Effector memory CD4-positive, alpha-beta T cell (primary cell): ENCODE results near the gene BST1.
A peak's percentile ranks its signal among the peaks of the same experiment; 100 is the strongest.

Experiments
- DNase-seq, 3 donors: peaks; one replicate each; pipeline ENCODE4 v3.0.0-alpha.2; 2020
- H3K27ac ChIP-seq: 2 replicates; pipeline ENCODE4 v1.7.0; 2013; ENCODE audit warnings: mild to moderate bottlenecking, low read length, moderate library complexity; ENCODE audit not compliant: insufficient read depth, poor library complexity, severe bottlenecking
- H3K27me3 ChIP-seq: replicated peaks from 2 replicates; pipeline ENCODE4 v1.7.0; 2013; ENCODE audit warnings: mild to moderate bottlenecking, low read length; ENCODE audit not compliant: insufficient read depth, control insufficient read depth, poor library complexity, severe bottlenecking
- H3K36me3 ChIP-seq: 2 replicates; pipeline ENCODE4 v1.7.0; 2013; ENCODE audit warnings: mild to moderate bottlenecking, low read length, moderate library complexity; ENCODE audit not compliant: control insufficient read depth, insufficient read depth
- H3K4me1 ChIP-seq: 2 replicates; pipeline ENCODE4 v1.7.0; 2013; ENCODE audit warnings: low read length, mild to moderate bottlenecking; ENCODE audit not compliant: control insufficient read depth, insufficient read depth, poor library complexity, severe bottlenecking
- H3K4me3 ChIP-seq: 2 replicates; pipeline ENCODE4 v1.7.0; 2013; ENCODE audit warnings: low read length, low read depth, mild to moderate bottlenecking; ENCODE audit not compliant: insufficient read depth, poor library complexity, severe bottlenecking
- H3K9me3 ChIP-seq: 2 replicates; pipeline ENCODE4 v1.7.0; 2013; ENCODE audit warnings: mild to moderate bottlenecking, low read length, moderate library complexity; ENCODE audit not compliant: control insufficient read depth

Gene BST1

GRCh38 chr4:15676039-15676438 is 26.8 kb upstream of the BST1 start:
- Histone ChIP-seq H3K36me3 (no peaks in the 10 kb centered on the region), H3K27me3 (no peaks in the 10 kb centered on the region), H3K4me3 (no peak overlapping the region), H3K9me3 (no peaks in the 10 kb centered on the region), H3K27ac (no peak overlapping the region), H3K4me1 (no peaks in the 10 kb centered on the region)
- DNase-seq, result no peak

- no peak overlapping the region for H3K4me3 ChIP-seq
- no peak for DNase-seq
- no peaks in the 10 kb centered on the region for H3K27me3 ChIP-seq
- no peaks in the 10 kb centered on the region for H3K4me1 ChIP-seq
- no peak overlapping the region for H3K27ac ChIP-seq
- H3K36me3 ChIP-seq, result no peaks in the 10 kb centered on the region
- no peaks in the 10 kb centered on the region for H3K9me3 ChIP-seq
These were observed 26.0 kb upstream of the BST1 start for GRCh38 chr4:15676899-15677298.

GRCh38 chr4:15677507-15677988 is 25.3 kb upstream of the BST1 start:
- no peak for DNase-seq
- H3K4me3 ChIP-seq, result no peak overlapping the region
- no peaks in the 10 kb centered on the region for H3K27me3 ChIP-seq
- H3K27ac ChIP-seq, result no peak overlapping the region
- peaks cover under 1% of the 10 kb centered on the region for H3K4me1 ChIP-seq
- no peaks in the 10 kb centered on the region for H3K36me3 ChIP-seq
- H3K9me3 ChIP-seq, result no peaks in the 10 kb centered on the region

- Histone ChIP-seq H3K4me3 (peak overlapping the region; percentile 82), H3K27me3 (no peaks in the 10 kb centered on the region), H3K9me3 (no peaks in the 10 kb centered on the region), H3K4me1 (peaks cover 12% of the 10 kb centered on the region), H3K36me3 (peaks cover 3% of the 10 kb centered on the region), H3K27ac (peak overlapping the region; percentile 83)
- DNase-seq, result no peak
These were observed 21.8 kb upstream of the BST1 start for GRCh38 chr4:15681067-15681371.

- DNase-seq, result peak; percentile 90 to 96 (median 92)
- H3K4me3 ChIP-seq, result peak within 1 kb of the TSS; percentile 82
- H3K9me3 ChIP-seq, result no peaks in the 10 kb centered on the region
- H3K27me3 ChIP-seq, result no peaks in the 10 kb centered on the region
- peaks cover 9% of the 10 kb centered on the region for H3K36me3 ChIP-seq
- H3K4me1 ChIP-seq, result peaks cover 12% of the 10 kb centered on the region
- H3K27ac ChIP-seq, result peak within 1 kb of the TSS; percentile 83
These were observed 21.3 kb upstream of the BST1 start, which contains the start of gene FAM200B for GRCh38 chr4:15681372-15682241. TSS of gene FAM200B (plus strand) at chr4:15681827. CDS start at chr4:15686978, 5,151 bp downstream.

GRCh38 chr4:15682242-15683142 is 20.4 kb upstream of the BST1 start:
- DNase-seq, result no peak
- H3K27me3 ChIP-seq, result no peaks in the 10 kb centered on the region
- peaks cover 12% of the 10 kb centered on the region for H3K36me3 ChIP-seq
- H3K4me1 ChIP-seq, result peaks cover 12% of the 10 kb centered on the region
- H3K9me3 ChIP-seq, result no peaks in the 10 kb centered on the region
- H3K27ac ChIP-seq, result peak overlapping the region; percentile 83
- H3K4me3 ChIP-seq, result peak overlapping the region; percentile 82

GRCh38 chr4:15683143-15683495 is 19.7 kb upstream of the BST1 start:
- H3K4me3 ChIP-seq, result no peak overlapping the region
- H3K36me3 ChIP-seq, result peaks cover 15% of the 10 kb centered on the region
- H3K27ac ChIP-seq, result no peak overlapping the region
- DNase-seq, result no peak
- no peaks in the 10 kb centered on the region for H3K9me3 ChIP-seq
- H3K27me3 ChIP-seq, result no peaks in the 10 kb centered on the region
- peaks cover 12% of the 10 kb centered on the region for H3K4me1 ChIP-seq

GRCh38 chr4:15684498-15684897 is 18.4 kb upstream of the BST1 start:
- H3K27me3 ChIP-seq, result no peaks in the 10 kb centered on the region
- H3K4me3 ChIP-seq, result no peak overlapping the region
- peaks cover 17% of the 10 kb centered on the region for H3K36me3 ChIP-seq
- no peak for DNase-seq
- no peaks in the 10 kb centered on the region for H3K9me3 ChIP-seq
- H3K4me1 ChIP-seq, result peaks cover 12% of the 10 kb centered on the region
- no peak overlapping the region for H3K27ac ChIP-seq

GRCh38 chr4:15688051-15688450 is 14.8 kb upstream of the BST1 start:
- Histone ChIP-seq H3K27me3 (no peaks in the 10 kb centered on the region), H3K4me3 (no peak overlapping the region), H3K27ac (no peak overlapping the region), H3K36me3 (peaks cover 17% of the 10 kb centered on the region), H3K4me1 (peaks cover 7% of the 10 kb centered on the region), H3K9me3 (no peaks in the 10 kb centered on the region)
- no peak for DNase-seq

- Histone ChIP-seq H3K4me3 (no peak overlapping the region), H3K36me3 (peaks cover 17% of the 10 kb centered on the region), H3K27me3 (no peaks in the 10 kb centered on the region), H3K4me1 (no peaks in the 10 kb centered on the region), H3K9me3 (no peaks in the 10 kb centered on the region), H3K27ac (no peak overlapping the region)
- no peak for DNase-seq
These were observed 13.3 kb upstream of the BST1 start for GRCh38 chr4:15689540-15689939.
